Parathyroid adenoma (tissue), 2 donors: ENCODE data around the gene ELOVL4.

ENCODE experiments used
- H2AFZ ChIP-seq: fragments of 300-600 bp; sonication (generic); one replicate; pipeline ENCODE4 v1.7.0; 2017; ENCODE audit warnings: antibody characterized with exemption, mild to moderate bottlenecking
- H3K27ac ChIP-seq: fragments of 300-600 bp; sonication (generic); one replicate; pipeline ENCODE4 v1.7.0; 2017
- H3K27me3 ChIP-seq: fragments of 300-600 bp; sonication (generic); one replicate; pipeline ENCODE4 v1.7.0; 2017; ENCODE audit warnings: low read length; ENCODE audit not compliant: control insufficient read depth, insufficient read depth
- H3K36me3 ChIP-seq: fragments of 300-600 bp; sonication (generic); one replicate; pipeline ENCODE4 v1.7.0; 2017; ENCODE audit warnings: low read length; ENCODE audit not compliant: control insufficient read depth, insufficient read depth
- H3K4me1 ChIP-seq: fragments of 300-600 bp; sonication (generic); one replicate; pipeline ENCODE4 v1.7.0; 2017; ENCODE audit warnings: control low read depth
- H3K4me2 ChIP-seq: fragments of 300-600 bp; sonication (generic); one replicate; pipeline ENCODE4 v1.7.0; 2017; ENCODE audit warnings: low read length
- H3K4me3 ChIP-seq: fragments of 300-600 bp; sonication (generic); one replicate; pipeline ENCODE4 v1.7.0; 2017; ENCODE audit warnings: low read depth, low read length
- H3K79me2 ChIP-seq: fragments of 300-600 bp; sonication (generic); one replicate; pipeline ENCODE4 v1.7.0; 2017; ENCODE audit warnings: control low read depth
- H3K9ac ChIP-seq: fragments of 300-600 bp; sonication (generic); one replicate; pipeline ENCODE4 v1.7.0; 2017; ENCODE audit warnings: mild to moderate bottlenecking
- H3K9me3 ChIP-seq: fragments of 300-600 bp; sonication (generic); one replicate; pipeline ENCODE4 v1.7.0; 2017; ENCODE audit warnings: low read length; ENCODE audit not compliant: control insufficient read depth
- CTCF ChIP-seq: fragments of 300-600 bp; sonication (generic); IDR thresholded peaks from one replicate; pipeline ENCODE4 v1.7.0; 2017; ENCODE audit warnings: antibody characterized with exemption, mild to moderate bottlenecking
- donor health status: primary hyperparathyroidism.

ELOVL4 gene

GRCh38 chr6:79947191-79948186 is at the start of gene ELOVL4:
Gene ELOVL4 (minus strand): TSS chr6:79947553. CDS start chr6:79947279, 274 bp downstream.
- no peak for TF ChIP-seq CTCF
- H3K79me2 ChIP-seq, result peaks cover 26% of the 10 kb centered on the region
- peak within 1 kb of the TSS; percentile 67 for H3K4me3 ChIP-seq
- peak within 1 kb of the TSS; percentile 89 for H3K4me2 ChIP-seq
- peak within 1 kb of the TSS; percentile 96 for H2AFZ ChIP-seq
- no peaks in the 10 kb centered on the region for H3K27me3 ChIP-seq
- H3K4me1 ChIP-seq, result peaks cover 4% of the 10 kb centered on the region
- H3K9ac ChIP-seq, result peak within 1 kb of the TSS; percentile 62
- peak within 1 kb of the TSS; percentile 79 for H3K27ac ChIP-seq
- H3K36me3 ChIP-seq, result no peaks in the 10 kb centered on the region
- H3K9me3 ChIP-seq, result no peaks in the 10 kb centered on the region

GRCh38 chr6:79993911-79994309 is 46.6 kb upstream of the ELOVL4 start:
- no peaks in the 10 kb centered on the region for H3K4me1 ChIP-seq
- no peak overlapping the region for H3K4me3 ChIP-seq
- no peaks in the 10 kb centered on the region for H3K27me3 ChIP-seq
- H3K36me3 ChIP-seq, result no peaks in the 10 kb centered on the region
- H3K4me2 ChIP-seq, result no peak overlapping the region
- TF ChIP-seq CTCF, result no peak
- no peak overlapping the region for H3K9ac ChIP-seq
- H3K27ac ChIP-seq, result no peak overlapping the region
- H3K9me3 ChIP-seq, result no peaks in the 10 kb centered on the region
- H3K79me2 ChIP-seq, result no peaks in the 10 kb centered on the region
- H2AFZ ChIP-seq, result no peak overlapping the region

GRCh38 chr6:79993012-79993910 is 45.9 kb upstream of the ELOVL4 start:
- TF ChIP-seq CTCF, result no peak

GRCh38 chr6:79989641-79990040 is 42.3 kb upstream of the ELOVL4 start:
- Histone ChIP-seq H3K27ac (no peak overlapping the region), H2AFZ (no peak overlapping the region), H3K79me2 (no peaks in the 10 kb centered on the region), H3K9ac (no peak overlapping the region), H3K4me3 (no peak overlapping the region), H3K4me1 (no peaks in the 10 kb centered on the region), H3K36me3 (no peaks in the 10 kb centered on the region), H3K9me3 (no peaks in the 10 kb centered on the region), H3K27me3 (no peaks in the 10 kb centered on the region), H3K4me2 (no peak overlapping the region)
- no peak for TF ChIP-seq CTCF

More at GRCh38 chr6:79993012-79993910, 45.9 kb upstream of the ELOVL4 start:
- no peaks in the 10 kb centered on the region for H3K9me3 ChIP-seq
- H3K9ac ChIP-seq, result no peak overlapping the region
- no peaks in the 10 kb centered on the region for H3K36me3 ChIP-seq
- H3K27ac ChIP-seq, result no peak overlapping the region
- H3K79me2 ChIP-seq, result no peaks in the 10 kb centered on the region
- no peak overlapping the region for H2AFZ ChIP-seq
- no peaks in the 10 kb centered on the region for H3K27me3 ChIP-seq
- H3K4me2 ChIP-seq, result no peak overlapping the region
- no peaks in the 10 kb centered on the region for H3K4me1 ChIP-seq
- H3K4me3 ChIP-seq, result no peak overlapping the region
